Measurements from ENCODE around the gene KLHL11. TPM values are rescaled to one million over a fixed set of nuclear protein-coding genes. Genes with fewer than 3 reads are reported as not detected.

Gene KLHL11
- total and polyA plus RNA-seq, 10 of the 15 experiments (the other 5 are each of a cell fraction or from before 2014, with no cell fraction given), result 0.07 to 17.2 (median 10.1) TPM

GRCh38 chr17:41891135-41892020, 26.2 kb upstream of the KLHL11 start:
- intact Hi-C loops (cut with micrococcal nuclease; ENCODE audit: unreplicated experiment) (no loop called here), in situ Hi-C loops (cut with MboI) (no loop called here)
- H3K9me3 ChIP-seq (replicated peaks; ENCODE audit: control insufficient read depth, insufficient read depth, low read length), result no peaks in the 10 kb centered on the region
- 98% methylated on average over 7 of the region's 7 CpGs for WGBS (ENCODE audit: insufficient coverage, insufficient replicate concordance, low lambda C conversion rate, missing lambda C conversion rate)
- FAIRE-seq, result no peak
- H3K9ac ChIP-seq (ENCODE audit: control insufficient read depth, insufficient read depth, low read length), result no peak overlapping the region
- no peak for ATAC-seq
- no peaks in the 10 kb centered on the region for H4K20me1 ChIP-seq (ENCODE audit: control insufficient read depth, insufficient read depth)
- H3K4me2 ChIP-seq (ENCODE audit: control insufficient read depth, insufficient read depth), result no peak overlapping the region
- SMC1A ChIA-PET (ENCODE audit: uncharacterized antibody, unreplicated experiment), result no interaction called here
- TF ChIP-seq STAT3 (IDR thresholded peaks at IDR 0.05; ENCODE audit: low read depth, low read length), result no peak
- no peak for TF ChIP-seq NFYB (IDR thresholded peaks at IDR 0.05; ENCODE audit: insufficient read depth, low read depth, low read length)
- TF ChIP-seq, protein P1, sequence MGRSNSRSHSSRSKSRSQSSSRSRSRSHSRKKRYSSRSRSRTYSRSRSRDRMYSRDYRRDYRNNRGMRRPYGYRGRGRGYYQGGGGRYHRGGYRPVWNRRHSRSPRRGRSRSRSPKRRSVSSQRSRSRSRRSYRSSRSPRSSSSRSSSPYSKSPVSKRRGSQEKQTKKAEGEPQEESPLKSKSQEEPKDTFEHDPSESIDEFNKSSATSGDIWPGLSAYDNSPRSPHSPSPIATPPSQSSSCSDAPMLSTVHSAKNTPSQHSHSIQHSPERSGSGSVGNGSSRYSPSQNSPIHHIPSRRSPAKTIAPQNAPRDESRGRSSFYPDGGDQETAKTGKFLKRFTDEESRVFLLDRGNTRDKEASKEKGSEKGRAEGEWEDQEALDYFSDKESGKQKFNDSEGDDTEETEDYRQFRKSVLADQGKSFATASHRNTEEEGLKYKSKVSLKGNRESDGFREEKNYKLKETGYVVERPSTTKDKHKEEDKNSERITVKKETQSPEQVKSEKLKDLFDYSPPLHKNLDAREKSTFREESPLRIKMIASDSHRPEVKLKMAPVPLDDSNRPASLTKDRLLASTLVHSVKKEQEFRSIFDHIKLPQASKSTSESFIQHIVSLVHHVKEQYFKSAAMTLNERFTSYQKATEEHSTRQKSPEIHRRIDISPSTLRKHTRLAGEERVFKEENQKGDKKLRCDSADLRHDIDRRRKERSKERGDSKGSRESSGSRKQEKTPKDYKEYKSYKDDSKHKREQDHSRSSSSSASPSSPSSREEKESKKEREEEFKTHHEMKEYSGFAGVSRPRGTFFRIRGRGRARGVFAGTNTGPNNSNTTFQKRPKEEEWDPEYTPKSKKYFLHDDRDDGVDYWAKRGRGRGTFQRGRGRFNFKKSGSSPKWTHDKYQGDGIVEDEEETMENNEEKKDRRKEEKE (IDR thresholded peaks at IDR 0.05), result no peak
- no peak for TF ChIP-seq PKNOX1 (IDR thresholded peaks at IDR 0.05)
- TF ChIP-seq NKRF (conservative IDR thresholded peaks at IDR 0.05), result no peak
- TF ChIP-seq GATAD2B (conservative IDR thresholded peaks at IDR 0.05; ENCODE audit: low read depth), result no peak
- TF ChIP-seq HDAC2 (IDR thresholded peaks at IDR 0.05), result no peak
- TF ChIP-seq SUZ12 (IDR thresholded peaks at IDR 0.05; ENCODE audit: unreplicated experiment), result no peak
- RAD21 ChIA-PET (ENCODE audit: unreplicated experiment), result no interaction called here
- H3K27ac ChIP-seq (ENCODE audit: control insufficient read depth, insufficient read depth), result no peak overlapping the region
- peaks cover 27 to 37% of the 10 kb centered on the region in 2 experiments for H3K36me3 ChIP-seq (ENCODE audit: control insufficient read depth in 2 of 2, insufficient read depth in 2 of 2, low read length in 1 of 2)
- no TSS peak for BruUV-seq (replicated peaks)
- H3K79me2 ChIP-seq (ENCODE audit: control insufficient read depth, insufficient read depth, low read length), result no peaks in the 10 kb centered on the region
- DNase-seq (ENCODE audit: low read depth, low spot score), result no peak
- no peaks in the 10 kb centered on the region for H3K4me1 ChIP-seq (ENCODE audit: control insufficient read depth, insufficient read depth, low read length)
- H2AFZ ChIP-seq (ENCODE audit: control insufficient read depth, low read depth, low read length), result no peak overlapping the region
- POLR2A ChIA-PET, result interaction anchor here (0.5 to 0.6 kb wide), 2 partner anchors 10 to 53 kb away, joined by 3 to 6 read pairs; no protein-coding TSS in a partner anchor
- CTCF ChIA-PET, result interaction anchor here (1.1 kb wide), 1 partner anchor 10 kb away, joined by 3 read pairs; no protein-coding TSS in a partner anchor
- H3K4me3 ChIP-seq, result no peak overlapping the region
- no peaks in the 10 kb centered on the region for H3K27me3 ChIP-seq (replicated peaks in 1 of 2; ENCODE audit: control insufficient read depth in 2 of 2, insufficient read depth in 2 of 2, low read length in 1 of 2)
